H1 (cell line): Measurements from ENCODE around the gene CCDC175.
A peak's percentile ranks its signal among the peaks of the same experiment; 100 is the strongest.

ENCODE experiments used
- ASH2L ChIP-seq: fragments of 200-600, 300-600 bp; sonication (generic); IDR thresholded peaks from one replicate; pipeline ENCODE4 v1.7.1; 2017; ENCODE audit warnings: low read length
- HDAC2 ChIP-seq, 2 experiments: fragments of 300-600 bp in 1 of 2; sonication (generic) in 1 of 2; IDR thresholded peaks; 2 replicates each; pipeline ENCODE4 v1.6.1; 2011 to 2012; ENCODE audit warnings: low read depth in 2 of 2, low read length in 2 of 2, mild to moderate bottlenecking in 2 of 2, moderate library complexity in 2 of 2, borderline replicate concordance in 1 of 2, inconsistent platforms in 1 of 2
- POLR2A ChIP-seq, 2 experiments: IDR thresholded peaks; 1 replicate in 1 of 2; 2 replicates in 1 of 2; pipeline ENCODE4 v1.6.1; 2011; ENCODE audit warnings: low read depth in 2 of 2, low read length in 2 of 2, mild to moderate bottlenecking in 2 of 2; ENCODE audit errors: control extremely low read depth in 1 of 2
- ZNF274 ChIP-seq: IDR thresholded peaks from 2 replicates; pipeline ENCODE4 v1.7.0; 2012; ENCODE audit warnings: low read length, borderline replicate concordance; ENCODE audit errors: extremely low read depth

DNA sequence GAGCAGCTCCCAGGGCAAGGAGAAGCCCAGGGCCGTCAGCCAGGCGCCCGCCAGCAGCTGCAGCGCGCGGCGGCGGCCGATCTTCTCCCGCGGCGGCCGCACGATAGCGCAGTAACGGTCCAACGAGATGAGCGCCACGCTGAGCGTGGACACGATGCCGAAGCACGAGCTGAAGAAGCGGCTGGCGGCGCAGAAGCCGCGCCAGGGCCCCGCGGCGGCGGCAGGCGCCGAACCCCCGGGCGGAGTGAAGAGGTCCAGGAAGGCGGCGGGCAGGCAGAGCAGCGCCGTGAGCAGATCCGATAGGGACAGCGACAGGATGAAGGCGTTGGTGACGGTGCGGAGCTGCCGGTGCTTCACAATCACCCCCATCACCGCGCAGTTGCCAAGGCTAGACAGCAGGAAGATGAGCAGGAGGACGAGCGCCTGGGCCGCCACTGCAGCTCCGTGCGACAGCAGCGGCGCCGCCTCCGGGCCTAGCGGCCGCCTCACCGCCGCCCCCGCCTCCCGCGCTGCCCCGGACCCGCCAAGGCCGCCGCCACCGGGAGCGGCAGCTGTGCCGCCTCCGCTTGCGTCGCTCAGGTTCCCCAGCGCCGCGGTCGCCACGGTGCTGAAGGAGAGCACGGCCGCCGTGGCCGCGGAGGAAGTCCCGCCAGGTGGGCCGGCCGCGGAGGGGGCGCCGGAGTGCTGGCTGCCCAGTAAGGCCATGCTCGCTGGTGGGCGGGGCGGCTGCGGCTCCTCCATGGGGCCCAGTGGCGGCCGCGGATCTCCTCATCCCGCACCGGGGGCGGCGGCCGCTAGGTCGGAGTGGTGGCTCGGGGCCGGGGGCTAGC is 111.9 kb downstream of the CCDC175 start:
- TF ChIP-seq ASH2L (peak; percentile 21), HDAC2 (IDR thresholded peaks at IDR 0.05; ENCODE audit: borderline replicate concordance in 1 of 2, low read depth in 2 of 2, low read length in 2 of 2) (0 out of 4 replicates have a peak, but pooled peaks of 1 of the 2 experiments have one; percentile 35), ZNF274 (no peak), POLR2A (IDR thresholded peaks at IDR 0.05; ENCODE audit: control extremely low read depth in 1 of 2, low read depth in 2 of 2, low read length in 2 of 2) (no peak)
